H1 (cell line): ENCODE results near the gene S1PR1. TPM values are rescaled to one million over a fixed set of nuclear protein-coding genes. Genes with fewer than 3 reads are reported as not detected.

Experiments
- BCL11A ChIP-seq, 2 experiments: IDR thresholded peaks; one replicate each; pipeline ENCODE4 v1.6.1; 2011; ENCODE audit warnings: low read depth in 2 of 2, low read length in 2 of 2, mild to moderate bottlenecking in 2 of 2
- GABPA ChIP-seq: IDR thresholded peaks from 2 replicates; pipeline ENCODE4 v1.6.1; 2011; ENCODE audit warnings: mild to moderate bottlenecking, low read length, moderate library complexity, borderline replicate concordance; ENCODE audit not compliant: insufficient read depth
- HDAC6 ChIP-seq: IDR thresholded peaks from one replicate; pipeline ENCODE4 v1.7.1; 2012; ENCODE audit warnings: low read depth, mild to moderate bottlenecking, inconsistent platforms, low read length, moderate library complexity
- KDM1A ChIP-seq: fragments of 200-600, 300-600 bp; sonication (generic); IDR thresholded peaks from 2 replicates; pipeline ENCODE4 v1.7.1; 2016; ENCODE audit warnings: mild to moderate bottlenecking, low read length, borderline replicate concordance
- SIRT6 ChIP-seq: IDR thresholded peaks from one replicate; pipeline ENCODE4 v1.7.1; 2012; ENCODE audit warnings: low read length, inconsistent platforms
- polyA plus RNA-seq, 7 experiments: library from polyadenylated mRNA; depleted of rRNA in 3 of 7; stranded (reverse) in 5 of 7; unstranded in 2 of 7; fragments of >200 nt in 5 of 7; fragments of 200-250 nt in 2 of 7; gene quantifications; 1 replicate in 5 of 7; 2 replicates in 1 of 7; 4 replicates in 1 of 7; pipeline versions ENCODE4 v1.2.1 to v1.2.3, GENCODE V29; 2011 to 2013; ENCODE audit warnings: missing spikeins in 2 of 7, mixed read lengths in 2 of 7
- total RNA-seq: library from RNA; stranded (reverse); fragmentation: NEBNext Ultra II Directional; extraction: Animal tissue kit (Norgen Biotek cat#: 25700); gene quantifications from 2 replicates; pipeline ENCODE4 v1.2.1, GENCODE V29; 2021
- TF ChIP-seq, protein P1 (sequence below): fragments of 300-600 bp; sonication (generic); IDR thresholded peaks from 2 replicates; pipeline ENCODE4 v1.7.1; 2012; ENCODE audit warnings: low read length, moderate library complexity, mild to moderate bottlenecking, inconsistent platforms; ENCODE audit not compliant: insufficient replicate concordance
- TF ChIP-seq, protein P2 (sequence below), 3 experiments: IDR thresholded peaks; 1 replicate in 2 of 3; 2 replicates in 1 of 3; pipeline versions ENCODE4 v1.5.1 to v1.6.1; 2011; ENCODE audit warnings: low read length in 3 of 3, mild to moderate bottlenecking in 3 of 3, inconsistent platforms in 2 of 3, low read depth in 1 of 3, moderate library complexity in 1 of 3; ENCODE audit not compliant: insufficient read depth in 1 of 3; ENCODE audit errors: control extremely low read depth in 1 of 3

Gene S1PR1
- total and polyA plus RNA-seq, 2 of the 8 experiments (the other 6 are each of a cell fraction or from before 2014, with no cell fraction given): 3.5 to 5.5 TPM

DNA sequence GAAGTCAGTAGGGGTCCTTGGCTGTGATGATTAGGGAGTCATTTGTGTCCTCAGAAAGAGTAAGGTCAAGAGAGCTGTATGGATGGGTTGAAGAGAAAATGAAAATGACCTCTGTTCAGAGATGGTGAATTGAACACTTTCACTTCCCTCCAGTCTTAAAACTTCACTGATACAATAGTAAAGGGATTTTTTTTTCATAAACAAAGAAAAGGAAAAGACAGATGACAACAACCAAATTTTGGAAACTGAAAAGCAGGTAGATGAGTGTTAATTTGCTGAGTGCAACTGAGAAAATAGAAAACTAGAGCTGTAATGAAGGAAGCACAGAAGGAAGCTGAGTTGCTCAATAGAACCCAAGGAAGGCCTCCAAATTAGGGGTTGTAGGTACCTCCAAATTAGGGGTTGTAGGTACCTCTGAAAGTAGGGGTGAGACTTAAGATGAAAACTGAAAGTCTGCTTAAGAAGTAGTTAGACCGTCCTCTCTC lies 14.8 kb upstream of the S1PR1 start (continued):
- TF ChIP-seq, protein P1, sequence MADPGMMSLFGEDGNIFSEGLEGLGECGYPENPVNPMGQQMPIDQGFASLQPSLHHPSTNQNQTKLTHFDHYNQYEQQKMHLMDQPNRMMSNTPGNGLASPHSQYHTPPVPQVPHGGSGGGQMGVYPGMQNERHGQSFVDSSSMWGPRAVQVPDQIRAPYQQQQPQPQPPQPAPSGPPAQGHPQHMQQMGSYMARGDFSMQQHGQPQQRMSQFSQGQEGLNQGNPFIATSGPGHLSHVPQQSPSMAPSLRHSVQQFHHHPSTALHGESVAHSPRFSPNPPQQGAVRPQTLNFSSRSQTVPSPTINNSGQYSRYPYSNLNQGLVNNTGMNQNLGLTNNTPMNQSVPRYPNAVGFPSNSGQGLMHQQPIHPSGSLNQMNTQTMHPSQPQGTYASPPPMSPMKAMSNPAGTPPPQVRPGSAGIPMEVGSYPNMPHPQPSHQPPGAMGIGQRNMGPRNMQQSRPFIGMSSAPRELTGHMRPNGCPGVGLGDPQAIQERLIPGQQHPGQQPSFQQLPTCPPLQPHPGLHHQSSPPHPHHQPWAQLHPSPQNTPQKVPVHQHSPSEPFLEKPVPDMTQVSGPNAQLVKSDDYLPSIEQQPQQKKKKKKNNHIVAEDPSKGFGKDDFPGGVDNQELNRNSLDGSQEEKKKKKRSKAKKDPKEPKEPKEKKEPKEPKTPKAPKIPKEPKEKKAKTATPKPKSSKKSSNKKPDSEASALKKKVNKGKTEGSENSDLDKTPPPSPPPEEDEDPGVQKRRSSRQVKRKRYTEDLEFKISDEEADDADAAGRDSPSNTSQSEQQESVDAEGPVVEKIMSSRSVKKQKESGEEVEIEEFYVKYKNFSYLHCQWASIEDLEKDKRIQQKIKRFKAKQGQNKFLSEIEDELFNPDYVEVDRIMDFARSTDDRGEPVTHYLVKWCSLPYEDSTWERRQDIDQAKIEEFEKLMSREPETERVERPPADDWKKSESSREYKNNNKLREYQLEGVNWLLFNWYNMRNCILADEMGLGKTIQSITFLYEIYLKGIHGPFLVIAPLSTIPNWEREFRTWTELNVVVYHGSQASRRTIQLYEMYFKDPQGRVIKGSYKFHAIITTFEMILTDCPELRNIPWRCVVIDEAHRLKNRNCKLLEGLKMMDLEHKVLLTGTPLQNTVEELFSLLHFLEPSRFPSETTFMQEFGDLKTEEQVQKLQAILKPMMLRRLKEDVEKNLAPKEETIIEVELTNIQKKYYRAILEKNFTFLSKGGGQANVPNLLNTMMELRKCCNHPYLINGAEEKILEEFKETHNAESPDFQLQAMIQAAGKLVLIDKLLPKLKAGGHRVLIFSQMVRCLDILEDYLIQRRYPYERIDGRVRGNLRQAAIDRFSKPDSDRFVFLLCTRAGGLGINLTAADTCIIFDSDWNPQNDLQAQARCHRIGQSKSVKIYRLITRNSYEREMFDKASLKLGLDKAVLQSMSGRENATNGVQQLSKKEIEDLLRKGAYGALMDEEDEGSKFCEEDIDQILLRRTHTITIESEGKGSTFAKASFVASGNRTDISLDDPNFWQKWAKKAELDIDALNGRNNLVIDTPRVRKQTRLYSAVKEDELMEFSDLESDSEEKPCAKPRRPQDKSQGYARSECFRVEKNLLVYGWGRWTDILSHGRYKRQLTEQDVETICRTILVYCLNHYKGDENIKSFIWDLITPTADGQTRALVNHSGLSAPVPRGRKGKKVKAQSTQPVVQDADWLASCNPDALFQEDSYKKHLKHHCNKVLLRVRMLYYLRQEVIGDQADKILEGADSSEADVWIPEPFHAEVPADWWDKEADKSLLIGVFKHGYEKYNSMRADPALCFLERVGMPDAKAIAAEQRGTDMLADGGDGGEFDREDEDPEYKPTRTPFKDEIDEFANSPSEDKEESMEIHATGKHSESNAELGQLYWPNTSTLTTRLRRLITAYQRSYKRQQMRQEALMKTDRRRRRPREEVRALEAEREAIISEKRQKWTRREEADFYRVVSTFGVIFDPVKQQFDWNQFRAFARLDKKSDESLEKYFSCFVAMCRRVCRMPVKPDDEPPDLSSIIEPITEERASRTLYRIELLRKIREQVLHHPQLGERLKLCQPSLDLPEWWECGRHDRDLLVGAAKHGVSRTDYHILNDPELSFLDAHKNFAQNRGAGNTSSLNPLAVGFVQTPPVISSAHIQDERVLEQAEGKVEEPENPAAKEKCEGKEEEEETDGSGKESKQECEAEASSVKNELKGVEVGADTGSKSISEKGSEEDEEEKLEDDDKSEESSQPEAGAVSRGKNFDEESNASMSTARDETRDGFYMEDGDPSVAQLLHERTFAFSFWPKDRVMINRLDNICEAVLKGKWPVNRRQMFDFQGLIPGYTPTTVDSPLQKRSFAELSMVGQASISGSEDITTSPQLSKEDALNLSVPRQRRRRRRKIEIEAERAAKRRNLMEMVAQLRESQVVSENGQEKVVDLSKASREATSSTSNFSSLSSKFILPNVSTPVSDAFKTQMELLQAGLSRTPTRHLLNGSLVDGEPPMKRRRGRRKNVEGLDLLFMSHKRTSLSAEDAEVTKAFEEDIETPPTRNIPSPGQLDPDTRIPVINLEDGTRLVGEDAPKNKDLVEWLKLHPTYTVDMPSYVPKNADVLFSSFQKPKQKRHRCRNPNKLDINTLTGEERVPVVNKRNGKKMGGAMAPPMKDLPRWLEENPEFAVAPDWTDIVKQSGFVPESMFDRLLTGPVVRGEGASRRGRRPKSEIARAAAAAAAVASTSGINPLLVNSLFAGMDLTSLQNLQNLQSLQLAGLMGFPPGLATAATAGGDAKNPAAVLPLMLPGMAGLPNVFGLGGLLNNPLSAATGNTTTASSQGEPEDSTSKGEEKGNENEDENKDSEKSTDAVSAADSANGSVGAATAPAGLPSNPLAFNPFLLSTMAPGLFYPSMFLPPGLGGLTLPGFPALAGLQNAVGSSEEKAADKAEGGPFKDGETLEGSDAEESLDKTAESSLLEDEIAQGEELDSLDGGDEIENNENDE: no peak
- no peak for TF ChIP-seq BCL11A (IDR thresholded peaks at IDR 0.05; ENCODE audit: low read depth in 2 of 2, low read length in 2 of 2)
- TF ChIP-seq KDM1A: no peak
- no peak for TF ChIP-seq SIRT6
- no peak for TF ChIP-seq GABPA
- TF ChIP-seq HDAC6: no peak
- TF ChIP-seq, protein P2, sequence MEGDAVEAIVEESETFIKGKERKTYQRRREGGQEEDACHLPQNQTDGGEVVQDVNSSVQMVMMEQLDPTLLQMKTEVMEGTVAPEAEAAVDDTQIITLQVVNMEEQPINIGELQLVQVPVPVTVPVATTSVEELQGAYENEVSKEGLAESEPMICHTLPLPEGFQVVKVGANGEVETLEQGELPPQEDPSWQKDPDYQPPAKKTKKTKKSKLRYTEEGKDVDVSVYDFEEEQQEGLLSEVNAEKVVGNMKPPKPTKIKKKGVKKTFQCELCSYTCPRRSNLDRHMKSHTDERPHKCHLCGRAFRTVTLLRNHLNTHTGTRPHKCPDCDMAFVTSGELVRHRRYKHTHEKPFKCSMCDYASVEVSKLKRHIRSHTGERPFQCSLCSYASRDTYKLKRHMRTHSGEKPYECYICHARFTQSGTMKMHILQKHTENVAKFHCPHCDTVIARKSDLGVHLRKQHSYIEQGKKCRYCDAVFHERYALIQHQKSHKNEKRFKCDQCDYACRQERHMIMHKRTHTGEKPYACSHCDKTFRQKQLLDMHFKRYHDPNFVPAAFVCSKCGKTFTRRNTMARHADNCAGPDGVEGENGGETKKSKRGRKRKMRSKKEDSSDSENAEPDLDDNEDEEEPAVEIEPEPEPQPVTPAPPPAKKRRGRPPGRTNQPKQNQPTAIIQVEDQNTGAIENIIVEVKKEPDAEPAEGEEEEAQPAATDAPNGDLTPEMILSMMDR (IDR thresholded peaks at IDR 0.05; ENCODE audit: control extremely low read depth in 1 of 3, insufficient read depth in 1 of 3, low read depth in 1 of 3, low read length in 3 of 3): no peak
